ENCODE measurements around the gene SLC17A9.
A peak's percentile ranks its signal among the peaks of the same experiment; 100 is the strongest.

Gene SLC17A9

GRCh38 chr20:62969179-62969760 is 16.8 kb downstream of the SLC17A9 start:
- DNase-seq (ENCODE audit: low read depth in 2 of 2): no peak

- no peak for DNase-seq (ENCODE audit: low read depth in 2 of 2)
Observed at GRCh38 chr20:62969939-62970306, 17.4 kb downstream of the SLC17A9 start.

- no peak for DNase-seq (ENCODE audit: low read depth in 2 of 2)
Observed at GRCh38 chr20:62970307-62971210, 18.1 kb downstream of the SLC17A9 start.

GRCh38 chr20:62971211-62971949 is 18.9 kb downstream of the SLC17A9 start:
- DNase-seq (ENCODE audit: low read depth in 2 of 2): no peak

DNA sequence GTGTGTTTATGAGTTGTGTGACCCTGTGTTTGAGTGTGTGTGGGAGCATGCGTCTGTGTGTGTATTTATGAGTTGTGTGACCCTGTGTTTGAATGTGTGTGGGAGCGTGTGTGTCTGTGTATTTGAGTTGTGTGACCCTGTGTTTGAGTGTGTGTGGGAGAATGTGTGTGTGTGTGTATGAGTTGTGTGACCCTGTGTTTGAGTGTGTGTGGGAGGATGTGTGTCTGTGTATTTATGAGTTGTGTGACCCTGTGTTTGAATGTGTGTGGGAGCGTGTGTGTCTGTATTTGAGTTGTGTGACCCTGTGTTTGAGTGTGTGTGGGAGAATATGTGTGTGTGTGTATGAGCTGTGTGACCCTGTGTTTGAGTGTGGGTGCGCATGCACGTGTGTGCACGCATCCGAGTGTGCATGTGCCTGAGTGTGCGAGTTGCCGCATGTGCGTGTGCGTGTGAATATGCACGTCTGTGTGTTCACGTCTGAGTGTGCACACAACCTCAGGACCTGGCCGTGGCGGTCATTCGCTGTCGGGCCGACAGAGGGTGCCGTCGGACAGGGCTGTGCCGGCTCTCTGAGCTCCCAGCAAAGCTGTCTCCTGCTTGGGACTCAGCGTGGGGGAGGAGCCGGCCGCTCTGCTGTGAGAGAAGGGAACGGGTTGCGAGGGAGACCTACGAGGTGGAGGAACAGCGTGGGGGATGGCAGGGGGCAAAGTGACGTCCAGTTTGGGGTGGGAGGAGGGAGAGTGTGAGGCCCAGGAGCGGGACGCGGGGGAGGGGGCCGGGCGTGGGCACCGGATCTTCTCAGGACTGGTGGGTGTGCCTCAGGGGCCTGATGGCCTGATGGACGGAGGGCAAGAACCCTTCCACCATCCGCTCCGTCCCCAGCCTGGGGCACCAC is 19.7 kb downstream of the SLC17A9 start:
- DNase-seq (ENCODE audit: low read depth in 2 of 2): peak; percentile 72 to 89

DNA sequence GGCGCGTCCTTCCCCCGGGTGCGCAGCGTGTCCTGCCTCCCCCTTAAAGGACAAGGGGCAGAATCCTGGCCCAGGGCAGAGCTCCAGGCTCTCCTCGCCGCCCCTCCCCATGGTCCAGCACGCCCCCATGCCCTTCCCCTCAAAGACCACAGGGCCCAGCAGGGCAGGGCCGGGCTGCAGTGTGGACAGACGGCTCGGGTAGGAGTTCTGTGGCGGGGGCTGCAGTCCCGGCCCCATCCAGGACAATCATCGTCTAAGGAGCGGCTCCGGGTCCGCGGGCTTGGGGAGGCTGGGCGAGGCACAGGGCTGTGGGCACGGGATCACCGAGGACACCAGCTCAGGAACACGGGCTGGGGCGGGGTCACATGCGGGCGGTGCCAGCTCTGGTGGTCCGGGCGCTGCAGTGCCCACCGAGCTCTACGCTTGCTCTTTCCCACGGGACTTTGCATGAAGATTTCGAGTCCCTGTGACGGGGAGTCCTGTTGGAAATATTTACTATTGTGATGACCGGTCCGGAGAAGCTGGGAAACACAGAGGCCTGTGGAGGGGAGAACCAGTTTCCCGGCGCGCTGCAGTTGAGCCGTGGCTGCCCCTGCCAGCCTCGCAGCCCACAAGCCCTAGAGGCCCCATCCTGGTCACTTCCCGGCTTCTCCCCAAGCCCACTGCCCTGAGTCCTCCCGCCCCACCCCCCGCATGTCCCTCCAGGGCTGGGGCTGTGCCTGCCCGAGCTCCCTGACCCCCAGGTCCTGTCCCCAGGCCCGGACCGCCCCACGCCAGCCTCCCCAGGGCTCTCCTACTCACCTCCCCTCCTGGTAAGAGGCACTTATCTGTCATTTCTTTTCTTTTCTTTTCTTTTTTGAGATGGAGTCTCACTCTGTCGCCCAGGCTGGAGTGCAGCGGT is 20.6 kb downstream of the SLC17A9 start:
- DNase-seq (ENCODE audit: low read depth in 2 of 2): no peak

DNA sequence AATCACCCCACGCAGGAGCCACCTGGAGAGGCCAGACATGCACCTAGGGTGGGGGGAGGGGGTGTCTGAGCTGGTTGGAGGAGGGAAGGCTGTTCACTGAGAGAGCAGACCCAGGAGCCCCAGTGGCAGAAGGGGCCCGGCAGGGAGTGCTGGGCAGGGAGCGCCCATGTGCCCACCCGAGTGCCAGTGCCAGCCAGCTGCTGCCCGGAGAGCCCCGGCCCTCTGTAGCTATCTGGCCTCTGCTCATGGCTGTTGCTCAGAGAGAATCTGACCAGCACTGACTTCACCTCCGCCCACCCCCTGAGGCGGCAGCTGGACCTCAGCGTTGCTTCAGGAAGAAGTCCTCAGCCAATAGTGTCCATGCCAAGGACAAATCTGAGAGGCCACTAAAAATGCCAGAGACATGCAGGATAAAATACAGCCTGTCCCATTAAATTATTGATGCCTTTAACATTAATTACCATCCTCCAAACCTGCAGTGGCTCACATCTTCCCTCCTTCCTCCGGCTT is 22.8 kb downstream of the SLC17A9 start:
- DNase-seq (ENCODE audit: low read depth in 2 of 2): no peak

DNA sequence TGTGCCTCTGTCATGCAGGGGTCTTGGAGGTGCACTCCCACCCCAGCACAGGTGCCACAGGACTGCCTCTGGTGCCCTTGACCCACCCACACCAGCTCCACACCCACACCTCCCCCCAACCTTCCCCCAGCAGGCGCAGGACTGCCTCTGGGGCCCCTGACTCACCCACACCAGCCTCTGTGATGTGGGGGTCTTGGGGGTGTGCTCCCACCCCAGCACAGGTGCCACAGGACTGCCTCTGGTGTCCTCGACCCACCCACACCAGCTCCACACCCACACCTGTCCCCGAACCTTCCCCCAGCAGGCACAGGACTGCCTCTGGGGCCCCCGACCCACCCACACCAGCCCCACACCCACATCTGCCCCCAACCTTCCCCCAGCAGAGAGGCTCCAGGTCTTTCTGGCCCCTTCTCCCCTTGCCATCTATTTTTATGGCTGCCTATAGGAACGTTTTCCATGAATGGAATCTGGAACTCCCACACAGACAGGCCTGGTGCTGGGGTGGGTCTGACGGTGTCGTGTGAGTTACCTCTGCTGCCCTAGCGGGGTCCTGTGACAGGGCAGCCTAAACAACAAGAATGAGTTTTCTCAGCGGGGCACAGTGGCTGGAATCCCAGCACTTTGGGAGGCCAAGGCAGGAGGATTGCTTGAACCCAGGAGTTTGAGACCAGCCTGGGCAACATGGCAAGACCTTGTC is 23.5 kb downstream of the SLC17A9 start:
- DNase-seq (ENCODE audit: low read depth in 2 of 2): no peak

DNA sequence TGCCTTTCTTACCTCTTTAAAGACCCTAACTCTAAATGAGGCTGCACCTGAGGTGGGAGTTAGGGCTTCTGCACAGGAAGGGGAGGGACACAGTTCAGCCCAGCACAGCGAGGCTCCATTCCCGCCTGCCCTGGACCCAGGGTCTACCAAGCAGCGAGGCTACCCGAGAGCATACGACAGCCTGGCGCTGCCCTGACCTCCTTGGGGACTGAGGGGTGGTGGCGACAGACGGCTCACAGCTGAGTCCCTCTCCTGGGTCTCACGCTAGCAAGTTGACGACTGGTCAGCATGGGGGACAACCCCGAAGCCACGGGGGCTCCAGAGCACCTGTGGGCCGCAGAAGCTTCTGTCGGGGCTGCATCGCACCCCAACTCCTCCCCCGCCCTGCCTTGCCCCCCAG is 24.4 kb downstream of the SLC17A9 start:
- DNase-seq (ENCODE audit: low read depth in 2 of 2): no peak

DNA sequence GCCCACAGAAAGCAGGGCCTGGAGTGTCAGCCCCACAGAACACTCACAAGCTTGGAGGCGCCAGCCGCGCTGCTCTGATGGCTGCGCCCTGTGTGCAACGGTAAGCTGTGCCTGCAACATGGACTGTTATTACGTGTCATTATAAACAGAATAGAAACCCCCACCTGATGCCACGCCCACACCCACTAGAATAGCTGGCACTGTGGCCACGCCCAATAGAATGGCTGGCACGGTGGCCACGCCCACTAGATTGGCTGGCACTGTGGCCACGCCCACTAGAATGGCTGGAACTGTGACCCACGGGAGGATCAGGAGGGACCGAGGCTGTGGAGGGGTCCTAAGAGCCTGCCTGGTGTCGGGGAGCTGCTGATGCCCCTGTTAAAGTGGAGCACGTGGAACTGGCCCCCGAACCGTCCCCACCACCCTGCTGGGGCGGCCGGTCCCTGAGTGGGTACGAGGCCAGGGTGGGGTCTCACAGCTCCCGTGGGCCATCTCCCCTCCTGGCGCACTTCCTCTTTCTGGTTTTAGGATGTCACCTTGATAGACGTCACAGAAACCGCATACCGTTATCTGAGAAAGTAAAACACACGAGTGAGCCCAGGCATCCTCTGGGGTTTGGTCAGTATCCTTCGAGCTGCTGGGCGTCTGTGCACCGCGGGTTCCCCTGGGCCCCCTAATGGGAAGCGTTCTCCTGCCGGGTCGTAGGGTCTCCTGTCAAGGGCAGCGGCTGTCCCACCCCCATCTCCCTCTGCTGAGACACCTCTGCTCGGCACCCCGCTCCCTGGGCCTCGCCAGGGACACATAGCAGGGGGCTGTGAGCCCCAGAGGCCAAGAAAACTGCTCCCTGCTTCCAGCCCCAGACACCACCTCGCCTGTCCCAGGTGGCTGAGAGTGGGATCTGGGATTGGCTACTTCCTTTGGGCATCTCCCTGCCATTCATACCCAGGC is 25.4 kb downstream of the SLC17A9 start:
- DNase-seq (ENCODE audit: low read depth in 2 of 2): peak; percentile 53 to 63

- DNase-seq (ENCODE audit: low read depth in 2 of 2): no peak
Observed at GRCh38 chr20:62978561-62978943, 26.0 kb downstream of the SLC17A9 start.

GRCh38 chr20:62979310-62979709 is 26.8 kb downstream of the SLC17A9 start:
- DNase-seq (ENCODE audit: low read depth in 2 of 2): no peak

DNA sequence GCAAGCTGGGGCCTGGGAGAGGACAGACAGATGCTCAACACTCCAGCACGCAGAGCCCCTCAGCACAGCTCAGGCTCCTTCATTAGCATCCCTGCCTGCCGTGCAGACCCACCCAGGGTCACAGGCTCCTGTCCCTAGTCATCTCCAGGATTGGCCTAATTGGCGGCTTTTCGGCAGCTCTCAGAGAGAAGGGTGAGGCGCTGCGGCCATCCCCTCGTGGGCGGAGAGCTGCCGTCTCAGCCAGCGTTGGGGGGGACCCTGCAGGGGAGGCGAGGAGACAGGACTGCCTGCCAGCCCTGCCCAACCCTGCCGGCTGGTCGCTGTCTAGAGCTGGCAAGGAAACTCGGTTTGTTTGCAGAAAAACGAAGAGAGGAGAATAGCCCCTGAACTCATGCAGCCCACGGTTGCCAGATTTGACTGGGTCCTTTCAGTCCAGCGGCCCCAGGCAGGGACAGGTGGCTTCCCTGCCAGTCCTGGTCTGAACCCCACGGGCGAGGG is 27.4 kb downstream of the SLC17A9 start:
- no peak for DNase-seq (ENCODE audit: low read depth in 2 of 2)

- no peak for DNase-seq (ENCODE audit: low read depth in 2 of 2)
Observed at GRCh38 chr20:62980380-62980960, 28.0 kb downstream of the SLC17A9 start.

GRCh38 chr20:62980970-62981369 is 28.5 kb downstream of the SLC17A9 start:
- DNase-seq (ENCODE audit: low read depth in 2 of 2): peak in 1 of 2 donors; percentile 19

DNA sequence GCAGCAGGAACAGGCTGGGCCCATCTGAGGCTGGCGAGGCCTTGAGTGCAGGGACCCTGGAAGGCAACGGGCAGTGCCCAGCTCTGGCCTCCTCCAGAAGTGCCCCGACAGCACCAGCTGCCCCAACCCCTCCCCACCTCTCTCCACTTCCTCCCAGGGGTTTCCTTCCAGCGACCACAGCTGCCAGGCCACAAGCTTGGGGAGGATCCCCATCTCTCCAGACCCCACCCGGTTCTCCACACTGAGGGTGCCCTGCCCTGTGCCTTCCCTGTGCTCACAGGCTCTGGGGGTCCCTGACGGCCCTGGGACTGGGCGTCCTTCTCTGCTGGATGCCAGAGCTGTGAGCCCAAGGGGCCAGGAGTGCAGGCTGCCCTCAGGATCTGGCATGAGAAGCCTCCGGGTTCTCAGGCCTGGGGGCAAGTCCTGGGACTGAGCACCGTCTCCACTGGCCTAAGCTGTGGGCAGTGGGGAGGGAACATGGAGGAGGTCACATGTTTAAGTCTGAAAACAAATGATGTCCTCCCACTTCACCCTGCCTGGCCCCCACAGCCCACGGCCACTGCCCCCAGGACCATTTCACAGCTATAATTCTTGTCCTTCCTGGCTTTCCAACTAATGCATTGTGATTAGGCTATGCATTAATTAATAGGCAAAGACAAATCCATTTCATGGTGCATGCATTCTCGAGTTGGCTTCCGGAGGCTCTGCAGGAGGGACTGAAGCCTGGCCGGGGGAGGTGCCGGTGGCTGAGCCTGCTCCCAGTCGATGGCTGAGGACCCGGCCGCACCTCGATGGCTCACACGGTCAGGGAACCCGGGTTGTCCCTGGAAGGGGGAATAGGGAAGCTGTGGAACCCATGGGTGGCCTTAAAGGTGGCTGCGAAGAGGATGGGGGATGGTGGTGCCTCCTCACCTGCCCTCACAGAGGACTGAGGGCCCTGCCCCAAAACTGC is 29.9 kb downstream of the SLC17A9 start:
- no peak for DNase-seq (ENCODE audit: low read depth in 2 of 2)

DNA sequence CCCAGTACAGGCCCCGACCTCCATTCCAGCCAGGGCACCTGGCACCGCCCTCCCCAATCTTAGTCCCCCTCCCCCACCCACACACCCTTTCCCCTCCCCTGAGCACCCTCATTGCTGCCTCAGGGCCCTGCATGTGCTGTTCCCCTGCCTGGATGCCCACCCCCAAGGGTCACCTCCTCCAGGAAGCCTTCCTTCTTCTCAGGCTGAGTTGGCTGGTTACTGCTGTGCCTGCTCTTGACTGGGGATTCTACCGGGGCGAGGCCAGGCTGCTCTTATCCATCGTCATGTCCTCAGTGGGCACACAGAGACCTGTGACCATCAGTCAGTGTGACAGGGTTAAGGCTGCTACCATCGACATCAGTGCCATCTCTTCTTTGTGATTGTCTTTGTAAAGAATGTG is 30.7 kb downstream of the SLC17A9 start:
- DNase-seq (ENCODE audit: low read depth in 2 of 2): no peak

Measured in activated CD4-positive, alpha-beta T cell treated with anti-CD3 and anti-CD28 coated beads for 24 hours (primary cell).